ENCODE measurements around the gene SEPTIN6. TPM values are rescaled to one million over a fixed set of nuclear protein-coding genes. Genes with fewer than 3 reads are reported as not detected.

Gene SEPTIN6
- polyA plus RNA-seq, 2 of the 4 experiments (the other 2 are of a cell fraction) = 12.9 to 15.2 TPM

GRCh38 chrX:119646515-119646914, 46.5 kb downstream of the SEPTIN6 start:
- Histone ChIP-seq H3K4me3 (no peak overlapping the region), H3K4me2 (no peak overlapping the region), H3K9me3 (no peaks in the 10 kb centered on the region), H3K4me1 (no peaks in the 10 kb centered on the region), H3K27ac (no peak overlapping the region)
- no peak for ATAC-seq
- no peak for FAIRE-seq
- POLR2A ChIA-PET = no interaction called here
- TF ChIP-seq ELK1 (IDR thresholded peaks at IDR 0.05; ENCODE audit: low read depth, low read length) (no peak), POLR2AphosphoS2 (conservative IDR thresholded peaks at IDR 0.05; ENCODE audit: low read length) (no peak), FOXS1 (CRISPR knock-in tag; IDR thresholded peaks at IDR 0.05) (no peak), TP53 (CRISPR knock-in tag; IDR thresholded peaks at IDR 0.05) (no peak), NFE2L2 (conservative IDR thresholded peaks at IDR 0.05; ENCODE audit: low read length) (no peak), RNF2 (IDR thresholded peaks at IDR 0.05; ENCODE audit: borderline replicate concordance, low read depth) (no peak), CEBPB (IDR thresholded peaks at IDR 0.05) (no peak), HOXA7 (CRISPR knock-in tag; IDR thresholded peaks at IDR 0.05) (no peak), CBX8 (IDR thresholded peaks at IDR 0.05) (no peak)
- CTCF ChIA-PET = no interaction called here
- 80% methylated on average over 4 of the region's 4 CpGs for WGBS (ENCODE audit: missing lambda C conversion rate)
- DNase-seq (ENCODE audit: low read depth in 1 of 2, low spot score in 1 of 2) = no peak

GRCh38 chrX:119643696-119644095, 49.3 kb downstream of the SEPTIN6 start:
- WGBS (ENCODE audit: missing lambda C conversion rate) = 81% methylated on average over 8 of the region's 8 CpGs
- no peak for FAIRE-seq
- TF ChIP-seq BHLHE40 (IDR thresholded peaks at IDR 0.05; ENCODE audit: low read depth, low read length) (no peak), HOXA7 (CRISPR knock-in tag; IDR thresholded peaks at IDR 0.05) (no peak), RNF2 (IDR thresholded peaks at IDR 0.05; ENCODE audit: borderline replicate concordance, low read depth) (no peak)
- Histone ChIP-seq H3K4me2 (no peak overlapping the region), H3K4me1 (no peaks in the 10 kb centered on the region), H3K9me3 (no peaks in the 10 kb centered on the region), H3K4me3 (no peak overlapping the region), H3K27ac (no peak overlapping the region)
- no peak for ATAC-seq
- POLR2A ChIA-PET = no interaction called here
- DNase-seq (ENCODE audit: low read depth in 1 of 2, low spot score in 1 of 2) = no peak
- CTCF ChIA-PET = interaction anchor here (0.6 to 1.5 kb wide), 3 partner anchors 9 to 34 kb away, joined by 3 to 4 read pairs (median 3); no protein-coding TSS in a partner anchor

Small RNA genes within 50 kb of the gene (small RNA-seq; reads per million reads assigned to genes)
- gene MIR766 = 0 to 0.77 (median 0) reads per million in 6 experiments

Other genes starting within 250 kb of the SEPTIN6 start
- gene SLC25A5, start 224.7 kb downstream of the SEPTIN6 start, polyA plus RNA-seq (2011; rRNA removed) = 739 and 750 TPM in 2 replicates
- gene SLC25A5, start 224.7 kb downstream of the SEPTIN6 start, polyA plus RNA-seq (2017; fragmentation: RNase III; extraction: RNeasy Plus Mini Kit Qiagen cat#74134 plus additional on column Dnase treatment) = 604 to 638 TPM (median 625 TPM) in 3 replicates
- 35.9 and 40.7 TPM in 2 replicates for gene STEEP1, start 127.8 kb downstream of the SEPTIN6 start, polyA plus RNA-seq (2011; rRNA removed)
- 36.6 to 37.8 TPM (median 37.3 TPM) in 3 replicates for gene STEEP1, start 127.8 kb downstream of the SEPTIN6 start, polyA plus RNA-seq (2017; fragmentation: RNase III; extraction: RNeasy Plus Mini Kit Qiagen cat#74134 plus additional on column Dnase treatment)
- 109 and 113 TPM in 2 replicates for gene UBE2A, start 118.6 kb downstream of the SEPTIN6 start, polyA plus RNA-seq (2011; rRNA removed)
- 129 to 136 TPM (median 131 TPM) in 3 replicates for gene UBE2A, start 118.6 kb downstream of the SEPTIN6 start, polyA plus RNA-seq (2017; fragmentation: RNase III; extraction: RNeasy Plus Mini Kit Qiagen cat#74134 plus additional on column Dnase treatment)
- gene NKRF, start 86.7 kb downstream of the SEPTIN6 start, polyA plus RNA-seq (2011; rRNA removed) = 14.2 and 16.2 TPM in 2 replicates
- gene NKRF, start 86.7 kb downstream of the SEPTIN6 start, polyA plus RNA-seq (2017; fragmentation: RNase III; extraction: RNeasy Plus Mini Kit Qiagen cat#74134 plus additional on column Dnase treatment) = 13.8 to 14.7 TPM (median 14.3 TPM) in 3 replicates
- gene SOWAHD, start 65.4 kb upstream of the SEPTIN6 start, polyA plus RNA-seq (2011; rRNA removed) = 0.05 and 0.08 TPM in 2 replicates
- 0.09 to 0.22 TPM (median 0.09 TPM) in 3 replicates for gene SOWAHD, start 65.4 kb upstream of the SEPTIN6 start, polyA plus RNA-seq (2017; fragmentation: RNase III; extraction: RNeasy Plus Mini Kit Qiagen cat#74134 plus additional on column Dnase treatment)
- gene RPL39, start 98.5 kb upstream of the SEPTIN6 start, polyA plus RNA-seq (2011; rRNA removed) = 3,499 and 3,669 TPM in 2 replicates
- 4,937 to 5,260 TPM (median 4,942 TPM) in 3 replicates for gene RPL39, start 98.5 kb upstream of the SEPTIN6 start, polyA plus RNA-seq (2017; fragmentation: RNase III; extraction: RNeasy Plus Mini Kit Qiagen cat#74134 plus additional on column Dnase treatment)
- 14.3 and 27.6 TPM in 2 replicates for gene UPF3B, start 159.8 kb upstream of the SEPTIN6 start, polyA plus RNA-seq (2011; rRNA removed)
- gene UPF3B, start 159.8 kb upstream of the SEPTIN6 start, polyA plus RNA-seq (2017; fragmentation: RNase III; extraction: RNeasy Plus Mini Kit Qiagen cat#74134 plus additional on column Dnase treatment) = 23.9 to 26.4 TPM (median 26.1 TPM) in 3 replicates
- 16.5 and 18.5 TPM in 2 replicates for gene RNF113A, start 178.6 kb upstream of the SEPTIN6 start, polyA plus RNA-seq (2011; rRNA removed)
- 17.8 to 18.6 TPM (median 18.4 TPM) in 3 replicates for gene RNF113A, start 178.6 kb upstream of the SEPTIN6 start, polyA plus RNA-seq (2017; fragmentation: RNase III; extraction: RNeasy Plus Mini Kit Qiagen cat#74134 plus additional on column Dnase treatment)
- 249 and 435 TPM in 2 replicates for gene NDUFA1, start 178.7 kb upstream of the SEPTIN6 start, polyA plus RNA-seq (2011; rRNA removed)
- gene NDUFA1, start 178.7 kb upstream of the SEPTIN6 start, polyA plus RNA-seq (2017; fragmentation: RNase III; extraction: RNeasy Plus Mini Kit Qiagen cat#74134 plus additional on column Dnase treatment) = 432 to 469 TPM (median 449 TPM) in 3 replicates
- gene AKAP14, start 202.7 kb upstream of the SEPTIN6 start, polyA plus RNA-seq (2011; rRNA removed) = 0.09 TPM in 1 of 2 replicates, not detected in the other
- gene AKAP14, start 202.7 kb upstream of the SEPTIN6 start, polyA plus RNA-seq (2017; fragmentation: RNase III; extraction: RNeasy Plus Mini Kit Qiagen cat#74134 plus additional on column Dnase treatment) = not detected in 3 replicates